NCI-H128 (cell line): ENCODE data around the gene OR51B2.
"Not testable (repeated sequence)": the region's sequence is repeated elsewhere in the genome, so short reads cannot be mapped to it uniquely, and the experiment has no call there.

Experiments used
- DNase-seq: peaks from one replicate; lab custom pipeline; 2025; ENCODE audit not compliant: unreplicated experiment; lab: John Stamatoyannopoulos, UW

Gene OR51B2

GRCh38 chr11:5324197-5324596 lies at the start of gene OR51B2:
Gene OR51B2, minus strand, starts transcription at chr11:5324297. Its CDS starts 0 bp downstream, at chr11:5324297.
- DNase-seq, result no peak

- DNase-seq, result no peak
Observed at GRCh38 chr11:5369789-5370188, 45.7 kb upstream of the OR51B2 start.

- DNase-seq, result no peak
Observed at GRCh38 chr11:5368502-5369043, 44.5 kb upstream of the OR51B2 start.

GRCh38 chr11:5367448-5368074 lies 43.5 kb upstream of the OR51B2 start:
- no peak for DNase-seq

- DNase-seq, result no peak
Observed at GRCh38 chr11:5366856-5367255, 42.8 kb upstream of the OR51B2 start.

GRCh38 chr11:5366365-5366764 lies 42.3 kb upstream of the OR51B2 start:
- not testable (repeated sequence) for DNase-seq

GRCh38 chr11:5364214-5364613 lies 40.1 kb upstream of the OR51B2 start:
- no peak for DNase-seq

GRCh38 chr11:5363679-5364078 lies 39.6 kb upstream of the OR51B2 start:
- DNase-seq, result no peak

- no peak for DNase-seq
Observed at GRCh38 chr11:5362017-5362625, 38.0 kb upstream of the OR51B2 start.

GRCh38 chr11:5356031-5356430 lies 31.9 kb upstream of the OR51B2 start:
- DNase-seq, result not testable (repeated sequence)

- no peak for DNase-seq
Observed at GRCh38 chr11:5351208-5351607, 27.1 kb upstream of the OR51B2 start, which contains the start of gene OR51B6. Gene OR51B6, plus strand, starts transcription at chr11:5351508. Its CDS starts 0 bp downstream, at chr11:5351508.

GRCh38 chr11:5349550-5349949 lies 25.5 kb upstream of the OR51B2 start:
- no peak for DNase-seq

GRCh38 chr11:5348551-5349194 lies 24.6 kb upstream of the OR51B2 start:
- DNase-seq, result no peak

- no peak for DNase-seq
Observed at GRCh38 chr11:5345831-5346230, 21.7 kb upstream of the OR51B2 start.

- no peak for DNase-seq
Observed at GRCh38 chr11:5343474-5344335, 19.6 kb upstream of the OR51B2 start, which contains the start of gene OR51B5. Gene OR51B5, minus strand, starts transcription at chr11:5343524. Its CDS starts 0 bp downstream, at chr11:5343524.

- DNase-seq, result no peak
Observed at GRCh38 chr11:5339771-5340322, 15.8 kb upstream of the OR51B2 start.

- not testable (repeated sequence) for DNase-seq
Observed at GRCh38 chr11:5337253-5337652, 13.2 kb upstream of the OR51B2 start.

- DNase-seq, result no peak
Observed at GRCh38 chr11:5336331-5336730, 12.2 kb upstream of the OR51B2 start.

- no peak for DNase-seq
Observed at GRCh38 chr11:5335170-5335569, 11.1 kb upstream of the OR51B2 start.

GRCh38 chr11:5317292-5317691 lies 6.8 kb downstream of the OR51B2 start:
- DNase-seq, result no peak
